Measurements from ENCODE around the gene MYLIP. TPM values are rescaled to one million over a fixed set of nuclear protein-coding genes. Genes with fewer than 3 reads are reported as not detected.

Gene MYLIP
- polyA plus RNA-seq, 3 donors = 19.9 to 84.0 (median 28.0) TPM

DNA sequence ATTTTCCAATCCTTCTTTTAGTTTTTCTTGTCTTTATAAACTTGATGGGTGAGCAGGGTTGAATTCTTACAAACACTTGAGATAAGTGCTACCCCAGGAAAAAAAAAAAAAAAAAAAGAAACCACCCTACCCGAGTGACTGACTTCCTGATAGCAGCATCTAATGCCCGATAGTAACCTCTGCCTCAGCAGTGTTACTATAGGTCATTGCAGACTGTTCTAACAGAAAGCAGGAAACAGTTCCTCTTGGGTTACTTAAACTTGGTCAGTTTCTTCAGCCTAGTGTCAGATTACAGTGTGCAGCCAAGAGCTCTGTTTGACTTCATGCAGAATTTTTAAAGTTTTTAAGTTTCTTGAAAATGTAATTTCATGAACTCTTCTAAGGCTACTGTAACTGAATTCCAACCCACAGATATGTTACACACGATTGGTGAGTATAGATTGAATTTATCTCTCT, 2.1 kb downstream of the MYLIP start:
- H3K4me3 Mint-ChIP-seq = peak overlapping the region; percentile 96 to 100
- no peak overlapping the region for H2AFZ ChIP-seq (ENCODE audit: insufficient read depth, low read depth, low read length, poor library complexity, severe bottlenecking)
- peaks cover 38% of the 10 kb centered on the region for H3K4me1 Mint-ChIP-seq
- no peaks in the 10 kb centered on the region for H3K27me3 Mint-ChIP-seq (ENCODE audit: low read depth in 3 of 3)
- peaks cover 0 to 2% (median 0%) of the 10 kb centered on the region in 7 donors for H3K9me3 Mint-ChIP-seq
- peak; percentile 77 to 95 (median 87) for DNase-seq
- peaks cover 26 to 28% of the 10 kb centered on the region in 2 donors for H3K36me3 Mint-ChIP-seq
- peak overlapping the region; percentile 55 to 83 for H3K27ac ChIP-seq (ENCODE audit: low read depth in 1 of 2, low read length in 2 of 2)
- H3K27ac Mint-ChIP-seq = peak overlapping the region; percentile 87 to 97 (median 93)
- peaks cover 30 to 58% of the 10 kb centered on the region in 2 donors for H3K4me1 ChIP-seq (ENCODE audit: control insufficient read depth in 1 of 2, insufficient read depth in 2 of 2, low read length in 2 of 2)
- H3K27me3 ChIP-seq (ENCODE audit: control insufficient read depth in 2 of 2, insufficient read depth in 2 of 2, low read length in 2 of 2) = no peaks in the 10 kb centered on the region
- TF ChIP-seq, protein P1, sequence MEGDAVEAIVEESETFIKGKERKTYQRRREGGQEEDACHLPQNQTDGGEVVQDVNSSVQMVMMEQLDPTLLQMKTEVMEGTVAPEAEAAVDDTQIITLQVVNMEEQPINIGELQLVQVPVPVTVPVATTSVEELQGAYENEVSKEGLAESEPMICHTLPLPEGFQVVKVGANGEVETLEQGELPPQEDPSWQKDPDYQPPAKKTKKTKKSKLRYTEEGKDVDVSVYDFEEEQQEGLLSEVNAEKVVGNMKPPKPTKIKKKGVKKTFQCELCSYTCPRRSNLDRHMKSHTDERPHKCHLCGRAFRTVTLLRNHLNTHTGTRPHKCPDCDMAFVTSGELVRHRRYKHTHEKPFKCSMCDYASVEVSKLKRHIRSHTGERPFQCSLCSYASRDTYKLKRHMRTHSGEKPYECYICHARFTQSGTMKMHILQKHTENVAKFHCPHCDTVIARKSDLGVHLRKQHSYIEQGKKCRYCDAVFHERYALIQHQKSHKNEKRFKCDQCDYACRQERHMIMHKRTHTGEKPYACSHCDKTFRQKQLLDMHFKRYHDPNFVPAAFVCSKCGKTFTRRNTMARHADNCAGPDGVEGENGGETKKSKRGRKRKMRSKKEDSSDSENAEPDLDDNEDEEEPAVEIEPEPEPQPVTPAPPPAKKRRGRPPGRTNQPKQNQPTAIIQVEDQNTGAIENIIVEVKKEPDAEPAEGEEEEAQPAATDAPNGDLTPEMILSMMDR (IDR thresholded peaks at IDR 0.05) = no peak
- no peaks in the 10 kb centered on the region for H3K9me3 ChIP-seq (replicated peaks in 1 of 2; ENCODE audit: control insufficient read depth in 1 of 2, insufficient read depth in 1 of 2, low read length in 2 of 2)
- H3K36me3 ChIP-seq (replicated peaks in 1 of 2; ENCODE audit: control insufficient read depth in 1 of 2, insufficient read depth in 2 of 2, low read length in 2 of 2) = peaks cover 7 to 19% of the 10 kb centered on the region in 2 donors
- peak overlapping the region; percentile 76 to 98 (median 94) for H3K4me3 ChIP-seq (replicated peaks in 1 of 3; ENCODE audit: low read depth in 2 of 3, low read length in 3 of 3)
- peaks cover 70% of the 10 kb centered on the region for H3K79me2 ChIP-seq (ENCODE audit: insufficient read depth, low read length)
- H4K20me1 ChIP-seq (ENCODE audit: insufficient read depth, low read length) = peaks cover 69% of the 10 kb centered on the region
- H3K4me2 ChIP-seq (replicated peaks; ENCODE audit: extremely low read depth, low read length, poor library complexity, severe bottlenecking) = peak overlapping the region; percentile 92
- intact Hi-C loops (cut with micrococcal nuclease) = loop anchor here in 1 of 2 donors (10.0 kb wide), 2 partner anchors 226 to 256 kb away; no protein-coding TSS in a partner anchor
- peak overlapping the region; percentile 94 for H3K9ac ChIP-seq (ENCODE audit: insufficient read depth, low read length, poor library complexity, severe bottlenecking)
- WGBS (ENCODE audit: insufficient coverage) = 0% methylated on average over 2 of the region's 3 CpGs

DNA sequence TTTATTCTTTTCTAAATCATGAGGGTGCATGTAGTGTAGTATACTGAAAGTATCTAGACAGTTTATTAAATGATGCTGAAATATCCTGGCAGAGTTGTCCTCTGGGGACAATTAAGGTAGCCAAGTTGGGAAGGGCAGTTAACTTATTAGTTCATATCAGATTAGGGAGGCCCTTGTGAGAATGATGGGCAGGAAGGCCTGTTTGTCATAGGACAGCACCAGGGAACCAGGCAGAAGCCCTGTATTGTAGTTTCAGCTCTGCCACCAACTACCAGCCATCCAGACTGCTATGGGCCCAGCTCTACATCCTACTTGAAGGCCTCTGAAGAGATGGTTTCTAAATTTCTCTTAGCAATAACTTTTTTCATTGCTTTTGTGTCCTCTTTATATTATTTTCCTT, 4.0 kb downstream of the MYLIP start:
- H3K27me3 Mint-ChIP-seq (ENCODE audit: low read depth in 3 of 3) = no peaks in the 10 kb centered on the region
- H3K4me1 ChIP-seq (ENCODE audit: control insufficient read depth in 1 of 2, insufficient read depth in 2 of 2, low read length in 2 of 2) = peaks cover 35 to 74% of the 10 kb centered on the region in 2 donors
- no peaks in the 10 kb centered on the region for H3K9me3 Mint-ChIP-seq
- peaks cover 90% of the 10 kb centered on the region for H3K79me2 ChIP-seq (ENCODE audit: insufficient read depth, low read length)
- H3K36me3 Mint-ChIP-seq = peaks cover 39 to 41% of the 10 kb centered on the region in 2 donors
- H3K4me3 Mint-ChIP-seq = peak overlapping the region in 1 of 2 donors; percentile 4
- H4K20me1 ChIP-seq (ENCODE audit: insufficient read depth, low read length) = peaks cover 88% of the 10 kb centered on the region
- no peak overlapping the region for H3K9ac ChIP-seq (ENCODE audit: insufficient read depth, low read length, poor library complexity, severe bottlenecking)
- H3K36me3 ChIP-seq (replicated peaks in 1 of 2; ENCODE audit: control insufficient read depth in 1 of 2, insufficient read depth in 2 of 2, low read length in 2 of 2) = peaks cover 7 to 28% of the 10 kb centered on the region in 2 donors
- peak overlapping the region; percentile 92 for H3K4me2 ChIP-seq (replicated peaks; ENCODE audit: extremely low read depth, low read length, poor library complexity, severe bottlenecking)
- TF ChIP-seq, protein P1 (IDR thresholded peaks at IDR 0.05) = no peak
- no peak for DNase-seq
- no peak overlapping the region for H3K27ac ChIP-seq (ENCODE audit: low read depth in 1 of 2, low read length in 2 of 2)
- H3K27ac Mint-ChIP-seq = peak overlapping the region in 5 of 7 donors; percentile 11 to 73 (median 48)
- H3K9me3 ChIP-seq (replicated peaks in 1 of 2; ENCODE audit: control insufficient read depth in 1 of 2, insufficient read depth in 1 of 2, low read length in 2 of 2) = no peaks in the 10 kb centered on the region
- H3K4me3 ChIP-seq (replicated peaks in 1 of 3; ENCODE audit: low read depth in 2 of 3, low read length in 3 of 3) = peak overlapping the region in 1 of 3 experiments; percentile 98
- H3K4me1 Mint-ChIP-seq = peaks cover 56% of the 10 kb centered on the region
- intact Hi-C loops (cut with micrococcal nuclease) = loop anchor here in 1 of 2 donors (10.0 kb wide), 2 partner anchors 228 to 258 kb away; no protein-coding TSS in a partner anchor
- H2AFZ ChIP-seq (ENCODE audit: insufficient read depth, low read depth, low read length, poor library complexity, severe bottlenecking) = no peak overlapping the region
- no peaks in the 10 kb centered on the region for H3K27me3 ChIP-seq (ENCODE audit: control insufficient read depth in 2 of 2, insufficient read depth in 2 of 2, low read length in 2 of 2)
